ENCODE results near the gene ACER2.

DNA sequence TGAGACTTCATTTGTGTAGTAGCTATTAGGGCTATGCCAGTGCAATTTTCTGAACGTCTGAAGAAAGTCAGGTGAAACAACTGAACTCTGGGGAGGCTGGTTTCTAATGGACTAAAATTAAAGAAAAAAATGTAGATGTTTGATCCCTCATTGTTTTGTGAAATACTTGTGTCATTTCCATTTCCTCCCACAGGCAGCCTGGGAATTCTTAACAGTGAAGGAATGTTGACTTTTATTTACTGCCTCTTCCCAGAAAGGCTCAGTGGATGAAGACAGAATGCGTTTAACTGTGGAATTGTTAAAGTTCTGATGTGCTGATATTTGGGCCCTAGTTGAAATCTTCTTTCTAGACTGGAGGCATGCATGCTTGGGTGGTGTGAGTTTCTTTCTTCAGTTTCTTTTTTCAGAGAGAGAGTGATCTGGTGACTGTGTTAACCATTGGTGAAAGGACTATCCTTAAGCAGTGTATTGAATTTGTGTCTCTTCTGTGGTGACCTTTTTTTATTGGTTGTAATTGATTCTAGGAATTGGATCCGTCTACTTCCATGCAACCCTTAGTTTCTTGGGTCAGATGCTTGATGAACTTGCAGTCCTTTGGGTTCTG is 15.5 kb downstream of the ACER2 start:
- TF ChIP-seq, protein P1, sequence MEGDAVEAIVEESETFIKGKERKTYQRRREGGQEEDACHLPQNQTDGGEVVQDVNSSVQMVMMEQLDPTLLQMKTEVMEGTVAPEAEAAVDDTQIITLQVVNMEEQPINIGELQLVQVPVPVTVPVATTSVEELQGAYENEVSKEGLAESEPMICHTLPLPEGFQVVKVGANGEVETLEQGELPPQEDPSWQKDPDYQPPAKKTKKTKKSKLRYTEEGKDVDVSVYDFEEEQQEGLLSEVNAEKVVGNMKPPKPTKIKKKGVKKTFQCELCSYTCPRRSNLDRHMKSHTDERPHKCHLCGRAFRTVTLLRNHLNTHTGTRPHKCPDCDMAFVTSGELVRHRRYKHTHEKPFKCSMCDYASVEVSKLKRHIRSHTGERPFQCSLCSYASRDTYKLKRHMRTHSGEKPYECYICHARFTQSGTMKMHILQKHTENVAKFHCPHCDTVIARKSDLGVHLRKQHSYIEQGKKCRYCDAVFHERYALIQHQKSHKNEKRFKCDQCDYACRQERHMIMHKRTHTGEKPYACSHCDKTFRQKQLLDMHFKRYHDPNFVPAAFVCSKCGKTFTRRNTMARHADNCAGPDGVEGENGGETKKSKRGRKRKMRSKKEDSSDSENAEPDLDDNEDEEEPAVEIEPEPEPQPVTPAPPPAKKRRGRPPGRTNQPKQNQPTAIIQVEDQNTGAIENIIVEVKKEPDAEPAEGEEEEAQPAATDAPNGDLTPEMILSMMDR (IDR thresholded peaks at IDR 0.05), result no peak
- TF ChIP-seq EP300 (IDR thresholded peaks at IDR 0.05), result no peak
- no peak for TF ChIP-seq POLR2A (IDR thresholded peaks at IDR 0.05; ENCODE audit: low read depth)
- no peak for TF ChIP-seq POLR2AphosphoS5 (IDR thresholded peaks at IDR 0.05)

All from esophagus muscularis mucosa (tissue), 4 donors.